Adrenal gland (tissue), 19 donors: ENCODE results near the gene PNP. TPM values are rescaled to one million over a fixed set of nuclear protein-coding genes. Genes with fewer than 3 reads are reported as not detected.

Experiments used
- DNase-seq, 7 donors: peaks; one replicate each; pipeline ENCODE4 v3.0.0-alpha.2; 2019 to 2020
- H3K27ac ChIP-seq, 5 donors: fragments of 200-600 bp; sonication (generic) in 4 of 5; 1 replicate in 3 of 5; 2 replicates in 2 of 5; pipeline versions ENCODE4 v1.5.1 to v1.8.0; 2016 to 2020; ENCODE audit warnings: mild to moderate bottlenecking in 1 of 5
- H3K27me3 ChIP-seq: fragments of 200-600 bp; 2 replicates; pipeline ENCODE4 v1.8.0; 2021
- H3K36me3 ChIP-seq, 2 donors: fragments of 200-600 bp; replicated peaks in 1 of 2; 1 replicate in 1 of 2; 2 replicates in 1 of 2; pipeline versions ENCODE4 v1.5.1 to v1.8.0; 2018 to 2022
- H3K4me1 ChIP-seq, 2 donors: fragments of 200-600 bp; replicated peaks in 1 of 2; 1 replicate in 1 of 2; 2 replicates in 1 of 2; pipeline versions ENCODE4 v1.5.1 to v1.8.0; 2018 to 2021
- H3K4me3 ChIP-seq, 4 donors: fragments of 200-600 bp; sonication (generic) in 3 of 4; one replicate each; pipeline ENCODE4 v1.5.1; 2016 to 2018
- H3K9me3 ChIP-seq, 3 donors: fragments of 200-600 bp; sonication (generic) in 1 of 3; replicated peaks in 1 of 3; 1 replicate in 2 of 3; 2 replicates in 1 of 3; pipeline versions ENCODE4 v1.5.1 to v1.8.0; 2016 to 2021
- CTCF ChIP-seq, 6 experiments: fragments of 450-650 bp in 4 of 6; fragments of 200-600 bp in 2 of 6; sonication (generic) in 1 of 6; IDR thresholded peaks; 1 replicate in 5 of 6; 2 replicates in 1 of 6; pipeline versions ENCODE4 v1.5.1 to v1.8.0; 2016 to 2021; ENCODE audit warnings: antibody characterized with exemption in 6 of 6, mild to moderate bottlenecking in 2 of 6, moderate library complexity in 1 of 6
- POLR2A ChIP-seq, 2 donors: fragments of 450-650 bp; IDR thresholded peaks; one replicate each; pipeline ENCODE4 v1.6.1; 2017; ENCODE audit warnings: antibody characterized with exemption in 2 of 2, mild to moderate bottlenecking in 2 of 2, moderate library complexity in 1 of 2
- WGBS, 4 donors: extraction: QIAGEN DNeasy Blood & Tissue Kit in 2 of 4; methylation state at CpG; one replicate each; pipeline versions ENCODE4 v1.1.5 to v1.1.7; 2013 to 2017; 5-methylcytosine and 5-hydroxymethylcytosine counted together
- intact Hi-C, 2 donors: fragments of 100-400 bp; cut with DNase I; formaldehyde crosslinking; loops; one replicate each; pipeline versions ENCODE4 v1.14.1 to v1.15.0; 2022 to 2023
- long read RNA-seq, 10 donors: library from polyadenylated mRNA in 3 of 10; unstranded in 2 of 10; stranded (forward) in 1 of 10; transcript quantifications; one replicate each; pipeline ENCODE4 v2.0.0 and lab custom pipeline, GENCODE V29; 2021 to 2026
- polyA plus RNA-seq, 3 donors: library from polyadenylated mRNA; stranded (reverse); fragments of 200-250 nt in 2 of 3; fragments of 350-450 nt in 1 of 3; fragmentation: Illumina TruSeq in 1 of 3; extraction: RNeasy Lipid Tissue Mini Kit (QIAGEN cat#74804) in 1 of 3; gene quantifications; one replicate each; pipeline ENCODE4 v1.2.3, GENCODE V29; 2013 to 2014
- total RNA-seq, 9 donors: library from RNA; depleted of rRNA in 4 of 9; stranded (reverse); fragments of >200 nt in 4 of 9; fragments of 120-200 nt in 1 of 9; fragmentation: NEBNext Ultra II Directional in 1 of 9; extraction: Animal tissue kit (Norgen Biotek cat#: 25700) in 1 of 9; gene quantifications; one replicate each; pipeline versions ENCODE4 v1.1.0 to v1.2.4, GENCODE V29; 2013 to 2023
- donor health status: healthy with polysubstance abuse.
- donor health status: Bipolar disorder and iron deficiency.
- donor health status: DM: yes; HTN: yes; CAD: no.
- donor health status: DM: no; HTN: no; CAD: no.
- donor health status: DM: no; HTN: no; CAD: no.
- donor health status: DM: yes; HTN: yes; CAD: no.

PNP gene
- 10 to 100 TPM in 7 of 9 donors, 1 to 10 TPM in 2; 5.4 to 57.5 (median 17.4) TPM for total RNA-seq
- polyA plus RNA-seq: 100 to 1,000 TPM in 1 of 3 donors, 10 to 100 TPM in 2; 14.3 to 101 (median 25.6) TPM
- long read RNA-seq, donor 1, partial matches to known transcripts: 0 of 4 reads
- long read RNA-seq, donor 1, other reads (novel, unspliced or antisense): 0 of 4 reads
- long read RNA-seq, donor 2: 0 reads
- long read RNA-seq, donor 3, partial matches to known transcripts: 9 of 11 reads
- long read RNA-seq, donor 3, other reads (novel, unspliced or antisense): 0 of 11 reads
- long read RNA-seq, donor 4, transcript PNP-201 (6 exons, 1,509 nt): major isoform, 7 of 9 reads
- long read RNA-seq, donor 4, partial matches to known transcripts: 1 of 9 reads
- long read RNA-seq, donor 4, other reads (novel, unspliced or antisense): 1 of 9 reads
- long read RNA-seq, donor 5, transcript PNP-201 (6 exons, 1,509 nt): major isoform, 8 of 10 reads
- long read RNA-seq, donor 5, partial matches to known transcripts: 1 of 10 reads
- long read RNA-seq, donor 5, other reads (novel, unspliced or antisense): 1 of 10 reads
- long read RNA-seq, donor 6, partial matches to known transcripts: 2 of 4 reads
- long read RNA-seq, donor 6, other reads (novel, unspliced or antisense): 0 of 4 reads
- long read RNA-seq, donor 7: 0 reads
- long read RNA-seq, donor 8, partial matches to known transcripts: 5 of 6 reads
- long read RNA-seq, donor 8, other reads (novel, unspliced or antisense): 0 of 6 reads
- long read RNA-seq, donor 9, partial matches to known transcripts: 0 of 2 reads
- long read RNA-seq, donor 9, other reads (novel, unspliced or antisense): 0 of 2 reads
- long read RNA-seq, donor 10, partial matches to known transcripts: 5 of 5 reads
- long read RNA-seq, donor 10, other reads (novel, unspliced or antisense): 0 of 5 reads

GRCh38 chr14:20469242-20469889 is at the start of gene PNP:
Gene PNP (plus strand): TSS chr14:20469406. CDS start chr14:20469525, 119 bp downstream.
- H3K27ac ChIP-seq: peak within 1 kb of the TSS; percentile 3 to 93 (median 86)
- H3K4me1 ChIP-seq: peaks cover 8 to 15% of the 10 kb centered on the region in 2 donors
- no peaks in the 10 kb centered on the region for H3K9me3 ChIP-seq
- H3K27me3 ChIP-seq: no peaks in the 10 kb centered on the region
- DNase-seq: peak; percentile 86 to 97 (median 93)
- intact Hi-C loops: loop anchor here in 1 of 2 donors (5.0 kb wide), 1 partner anchor 52 kb away; no protein-coding TSS in a partner anchor
- H3K36me3 ChIP-seq: peaks cover 0 to 19% of the 10 kb centered on the region in 2 donors
- peak within 1 kb of the TSS in 3 of 4 donors; percentile 75 to 83 (median 77) for H3K4me3 ChIP-seq
- WGBS, 4 donors: 0 to 1% (median 1%) methylated on average over 20 to 40 of the region's 40 CpGs
- no peak for TF ChIP-seq CTCF (IDR thresholded peaks at IDR 0.05)
- peak; percentile 98 to 99 for TF ChIP-seq POLR2A (IDR thresholded peaks at IDR 0.05)

GRCh38 chr14:20419419-20419818 is 49.8 kb upstream of the PNP start:
- intact Hi-C loops: loop anchor here in 1 of 2 donors (5.0 kb wide), 2 partner anchors 33 to 48 kb away; partner anchors contain the start of genes OSGEP and PNP
- WGBS, 4 donors: 50 to 76% (median 67%) methylated on average over 1 of the region's 1 CpG

GRCh38 chr14:20421267-20421666 is 47.9 kb upstream of the PNP start:
- no peak for TF ChIP-seq CTCF (IDR thresholded peaks at IDR 0.05)
- no peak for TF ChIP-seq POLR2A (IDR thresholded peaks at IDR 0.05)
- 30 to 59% (median 41%) methylated on average over 2 of the region's 2 CpGs for WGBS, 4 donors
- H3K9me3 ChIP-seq: no peaks in the 10 kb centered on the region
- DNase-seq: no peak
- no peaks in the 10 kb centered on the region for H3K27me3 ChIP-seq
- H3K4me3 ChIP-seq: no peak overlapping the region
- no peaks in the 10 kb centered on the region for H3K36me3 ChIP-seq
- intact Hi-C loops: no loop called here
- H3K4me1 ChIP-seq: no peaks in the 10 kb centered on the region
- no peak overlapping the region for H3K27ac ChIP-seq

More at GRCh38 chr14:20419419-20419818, 49.8 kb upstream of the PNP start:
- no peaks in the 10 kb centered on the region for H3K36me3 ChIP-seq
- TF ChIP-seq CTCF (IDR thresholded peaks at IDR 0.05): no peak
- TF ChIP-seq POLR2A (IDR thresholded peaks at IDR 0.05): no peak
- no peaks in the 10 kb centered on the region for H3K27me3 ChIP-seq
- H3K9me3 ChIP-seq: no peaks in the 10 kb centered on the region
- no peak overlapping the region for H3K27ac ChIP-seq
- H3K4me3 ChIP-seq: no peak overlapping the region
- H3K4me1 ChIP-seq: no peaks in the 10 kb centered on the region
- DNase-seq: peak in 1 of 7 donors; percentile 37
